ENCODE data around the gene DST. TPM values are rescaled to one million over a fixed set of nuclear protein-coding genes. Genes with fewer than 3 reads are reported as not detected.

DST gene
- total and polyA plus RNA-seq, 2 donors (not counting 1 experiment from before 2014, with no cell fraction given) = 78.6 to 670 TPM

GRCh38 chr6:56652994-56653393 is 10.3 kb upstream of the DST start:
- H2AFZ ChIP-seq (ENCODE audit: low read length) = no peak overlapping the region
- H4K20me1 ChIP-seq (ENCODE audit: control insufficient read depth, extremely low read depth, insufficient read depth, low read length) = peaks cover 1% of the 10 kb centered on the region
- no peak overlapping the region for H3K9ac ChIP-seq (ENCODE audit: insufficient read depth, low read length)
- peak; percentile 83 to 84 for DNase-seq (ENCODE audit: low read depth in 2 of 2)
- no peaks in the 10 kb centered on the region for H3K9me3 ChIP-seq (ENCODE audit: control insufficient read depth, insufficient read depth, low read depth, low read length)
- TF ChIP-seq, protein P1, sequence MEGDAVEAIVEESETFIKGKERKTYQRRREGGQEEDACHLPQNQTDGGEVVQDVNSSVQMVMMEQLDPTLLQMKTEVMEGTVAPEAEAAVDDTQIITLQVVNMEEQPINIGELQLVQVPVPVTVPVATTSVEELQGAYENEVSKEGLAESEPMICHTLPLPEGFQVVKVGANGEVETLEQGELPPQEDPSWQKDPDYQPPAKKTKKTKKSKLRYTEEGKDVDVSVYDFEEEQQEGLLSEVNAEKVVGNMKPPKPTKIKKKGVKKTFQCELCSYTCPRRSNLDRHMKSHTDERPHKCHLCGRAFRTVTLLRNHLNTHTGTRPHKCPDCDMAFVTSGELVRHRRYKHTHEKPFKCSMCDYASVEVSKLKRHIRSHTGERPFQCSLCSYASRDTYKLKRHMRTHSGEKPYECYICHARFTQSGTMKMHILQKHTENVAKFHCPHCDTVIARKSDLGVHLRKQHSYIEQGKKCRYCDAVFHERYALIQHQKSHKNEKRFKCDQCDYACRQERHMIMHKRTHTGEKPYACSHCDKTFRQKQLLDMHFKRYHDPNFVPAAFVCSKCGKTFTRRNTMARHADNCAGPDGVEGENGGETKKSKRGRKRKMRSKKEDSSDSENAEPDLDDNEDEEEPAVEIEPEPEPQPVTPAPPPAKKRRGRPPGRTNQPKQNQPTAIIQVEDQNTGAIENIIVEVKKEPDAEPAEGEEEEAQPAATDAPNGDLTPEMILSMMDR (conservative IDR thresholded peaks at IDR 0.05 in 1 of 2, IDR thresholded peaks at IDR 0.05 in 1 of 2; ENCODE audit: low read depth in 1 of 2, low read length in 2 of 2) = no peak
- TF ChIP-seq EZH2 (IDR thresholded peaks at IDR 0.05; ENCODE audit: low read length, missing control alignments) = no peak
- peaks cover 28% of the 10 kb centered on the region for H3K79me2 ChIP-seq (ENCODE audit: control insufficient read depth, insufficient read depth, low read length)
- no peaks in the 10 kb centered on the region for H3K36me3 ChIP-seq (ENCODE audit: control insufficient read depth, insufficient read depth, low read length)
- H3K27ac ChIP-seq (ENCODE audit: insufficient read depth, low read length) = no peak overlapping the region
- H3K4me1 ChIP-seq (ENCODE audit: control insufficient read depth, extremely low read depth, insufficient read depth, low read length) = peaks cover 17% of the 10 kb centered on the region
- peak overlapping the region; percentile 37 for H3K4me2 ChIP-seq (ENCODE audit: extremely low read depth, insufficient read depth, low read length)
- H3K4me3 ChIP-seq (replicated peaks in 1 of 4; ENCODE audit: control extremely low read depth in 1 of 4, insufficient read depth in 1 of 4, low read depth in 3 of 4, low read length in 4 of 4) = no peak overlapping the region
- no peaks in the 10 kb centered on the region for H3K27me3 ChIP-seq (ENCODE audit: control insufficient read depth, insufficient read depth, low read length)

DNA sequence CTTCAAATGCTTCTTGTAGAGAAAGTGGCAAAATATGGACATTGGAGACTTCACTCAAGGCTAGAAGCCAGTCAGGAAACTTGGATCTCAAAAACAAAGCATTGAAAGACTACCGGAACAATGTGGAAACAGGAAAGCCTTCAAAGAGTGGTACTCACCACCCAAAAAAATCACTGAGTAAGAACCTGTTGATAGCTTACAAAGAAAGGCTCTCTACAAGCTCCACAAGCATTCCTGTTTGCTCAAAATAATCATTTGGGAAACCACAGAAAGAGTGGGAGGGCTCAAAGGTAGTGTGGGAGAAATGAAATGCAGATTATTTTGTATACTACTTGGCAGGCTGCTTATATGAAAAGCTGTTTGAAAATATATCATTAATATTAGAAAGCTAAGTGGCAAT is 9.5 kb upstream of the DST start:
- no peaks in the 10 kb centered on the region for H3K36me3 ChIP-seq (ENCODE audit: control insufficient read depth, insufficient read depth, low read length)
- no peaks in the 10 kb centered on the region for H3K9me3 ChIP-seq (ENCODE audit: control insufficient read depth, insufficient read depth, low read depth, low read length)
- H3K79me2 ChIP-seq (ENCODE audit: control insufficient read depth, insufficient read depth, low read length) = peaks cover 23% of the 10 kb centered on the region
- no peak overlapping the region for H3K4me2 ChIP-seq (ENCODE audit: extremely low read depth, insufficient read depth, low read length)
- H3K27ac ChIP-seq (ENCODE audit: insufficient read depth, low read length) = no peak overlapping the region
- no peaks in the 10 kb centered on the region for H3K27me3 ChIP-seq (ENCODE audit: control insufficient read depth, insufficient read depth, low read length)
- DNase-seq (ENCODE audit: low read depth in 2 of 2) = peak in 1 of 2 donors; percentile 83
- H3K4me3 ChIP-seq (replicated peaks in 1 of 4; ENCODE audit: control extremely low read depth in 1 of 4, insufficient read depth in 1 of 4, low read depth in 3 of 4, low read length in 4 of 4) = no peak overlapping the region
- H3K4me1 ChIP-seq (ENCODE audit: control insufficient read depth, extremely low read depth, insufficient read depth, low read length) = peaks cover 17% of the 10 kb centered on the region
- TF ChIP-seq, protein P1 (conservative IDR thresholded peaks at IDR 0.05 in 1 of 2, IDR thresholded peaks at IDR 0.05 in 1 of 2; ENCODE audit: low read depth in 1 of 2, low read length in 2 of 2) = no peak
- TF ChIP-seq EZH2 (IDR thresholded peaks at IDR 0.05; ENCODE audit: low read length, missing control alignments) = no peak
- H4K20me1 ChIP-seq (ENCODE audit: control insufficient read depth, extremely low read depth, insufficient read depth, low read length) = peaks cover 1% of the 10 kb centered on the region
- H3K9ac ChIP-seq (ENCODE audit: insufficient read depth, low read length) = no peak overlapping the region
- H2AFZ ChIP-seq (ENCODE audit: low read length) = no peak overlapping the region

DNA sequence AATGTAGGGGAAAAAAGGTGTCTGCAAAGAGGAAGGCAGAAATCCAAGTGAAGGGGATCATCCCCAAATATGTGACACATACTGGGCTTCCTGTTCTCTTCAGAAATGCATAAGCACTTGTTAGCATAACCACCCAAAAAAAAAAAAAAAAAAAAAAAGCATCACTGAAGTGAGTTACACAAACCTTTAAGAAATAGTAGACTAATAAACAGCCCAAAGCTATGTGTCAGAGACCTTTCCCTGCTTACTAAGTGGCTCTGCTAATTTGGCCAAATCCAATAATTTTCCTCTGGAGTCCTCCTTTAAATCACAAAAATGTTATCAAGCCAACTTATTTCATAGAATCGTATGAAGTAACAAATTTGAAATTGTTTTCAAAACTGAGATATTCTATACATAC is 7.5 kb upstream of the DST start:
- H3K27me3 ChIP-seq (ENCODE audit: control insufficient read depth, insufficient read depth, low read length) = no peaks in the 10 kb centered on the region
- no peak overlapping the region for H3K9ac ChIP-seq (ENCODE audit: insufficient read depth, low read length)
- TF ChIP-seq, protein P1 (conservative IDR thresholded peaks at IDR 0.05 in 1 of 2, IDR thresholded peaks at IDR 0.05 in 1 of 2; ENCODE audit: low read depth in 1 of 2, low read length in 2 of 2) = no peak
- no peak for TF ChIP-seq EZH2 (IDR thresholded peaks at IDR 0.05; ENCODE audit: low read length, missing control alignments)
- H3K9me3 ChIP-seq (ENCODE audit: control insufficient read depth, insufficient read depth, low read depth, low read length) = no peaks in the 10 kb centered on the region
- peaks cover 1% of the 10 kb centered on the region for H4K20me1 ChIP-seq (ENCODE audit: control insufficient read depth, extremely low read depth, insufficient read depth, low read length)
- peaks cover 4% of the 10 kb centered on the region for H3K36me3 ChIP-seq (ENCODE audit: control insufficient read depth, insufficient read depth, low read length)
- peaks cover 19% of the 10 kb centered on the region for H3K79me2 ChIP-seq (ENCODE audit: control insufficient read depth, insufficient read depth, low read length)
- no peak overlapping the region for H3K4me2 ChIP-seq (ENCODE audit: extremely low read depth, insufficient read depth, low read length)
- H3K4me1 ChIP-seq (ENCODE audit: control insufficient read depth, extremely low read depth, insufficient read depth, low read length) = peaks cover 16% of the 10 kb centered on the region
- DNase-seq (ENCODE audit: low read depth in 2 of 2) = no peak
- peak overlapping the region; percentile 51 for H3K27ac ChIP-seq (ENCODE audit: insufficient read depth, low read length)
- no peak overlapping the region for H2AFZ ChIP-seq (ENCODE audit: low read length)
- no peak overlapping the region for H3K4me3 ChIP-seq (replicated peaks in 1 of 4; ENCODE audit: control extremely low read depth in 1 of 4, insufficient read depth in 1 of 4, low read depth in 3 of 4, low read length in 4 of 4)
